ENCODE results near the gene GAS7. TPM values are rescaled to one million over a fixed set of nuclear protein-coding genes. Genes with fewer than 3 reads are reported as not detected.
"Not testable (repeated sequence)": the region's sequence is repeated elsewhere in the genome, so short reads cannot be mapped to it uniquely, and the experiment has no call there.

GAS7 gene
- total RNA-seq, 8 experiments from 2014 or later = 4.1 to 37.7 (median 9.7) TPM

DNA sequence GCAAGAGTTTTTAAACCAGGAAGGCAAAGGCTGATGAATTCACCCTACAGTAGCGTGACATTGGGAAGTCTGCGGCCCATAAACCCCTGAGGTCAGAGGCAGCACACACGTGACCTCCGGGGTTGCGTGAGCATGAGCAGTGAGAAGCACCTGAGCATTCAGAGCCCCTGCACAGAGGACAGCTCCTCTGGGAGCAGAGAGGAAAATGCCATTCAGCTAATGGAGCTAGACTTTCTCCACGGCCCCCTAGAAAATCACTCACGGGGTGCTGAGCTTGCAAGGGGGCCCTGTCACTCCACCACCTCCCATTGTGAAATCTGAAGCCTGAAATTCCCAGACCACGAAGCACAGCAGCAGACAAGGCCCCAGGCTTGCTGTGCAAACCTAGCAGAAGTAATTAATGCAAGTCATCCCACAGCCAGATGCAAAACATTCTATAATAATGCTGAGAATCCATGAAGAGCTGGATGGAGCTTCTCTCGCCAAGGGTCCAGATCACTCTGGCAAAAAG, 178.4 kb downstream of the GAS7 start:
- H3K27ac ChIP-seq = peak overlapping the region; percentile 60 to 62
- ATAC-seq (replicated peaks in 6 of 8) = peak in 7 of 8 experiments; percentile 44 to 77 (median 68)
- in situ Hi-C loops (cut with MboI; ENCODE audit: low pct_unique_long_range_greater_than_20kb in 2 of 9, low sequenced_read_pairs in 9 of 9, unreplicated experiment in 9 of 9) = no loop called here
- no peak overlapping the region for H3K4me3 ChIP-seq
- WGBS, 10 experiments = 0 to 89% (median 39%) methylated on average over 1 to 7 of the region's 9 CpGs; no CpG with 5 or more reads in 2 of the 10 experiments
- H3K4me1 ChIP-seq (replicated peaks in 1 of 2) = peaks cover 24 to 36% of the 10 kb centered on the region in 2 donors

DNA sequence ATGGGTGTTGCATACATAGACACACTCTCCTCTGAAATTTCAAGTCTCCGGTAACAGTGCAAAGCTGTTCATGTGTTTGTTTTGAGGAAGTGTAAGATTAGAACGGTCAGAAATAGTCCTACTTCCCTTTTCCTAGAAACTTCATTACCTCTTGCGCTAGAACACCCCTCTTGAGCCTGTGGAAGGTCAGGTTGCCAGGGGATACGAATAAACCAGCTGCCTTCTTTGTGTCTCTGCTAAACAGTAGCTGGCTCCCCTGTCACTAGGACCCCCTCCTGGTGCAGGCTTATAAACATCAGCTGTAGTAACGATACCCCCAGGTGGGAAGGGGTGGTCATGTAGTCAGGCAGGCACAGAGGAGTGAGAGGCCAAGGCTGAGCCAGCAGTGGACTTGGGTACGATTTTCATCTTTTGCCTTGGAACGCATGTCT, 179.9 kb downstream of the GAS7 start:
- Histone ChIP-seq H3K4me3 (no peak overlapping the region), H3K27ac (no peak overlapping the region), H3K4me1 (replicated peaks in 1 of 2) (peaks cover 24 to 30% of the 10 kb centered on the region in 2 donors)
- in situ Hi-C loops (cut with MboI; ENCODE audit: low pct_unique_long_range_greater_than_20kb in 2 of 9, low sequenced_read_pairs in 9 of 9, unreplicated experiment in 9 of 9) = no loop called here
- peak in 5 of 8 experiments; percentile 30 to 84 (median 65) for ATAC-seq (replicated peaks in 6 of 8)
- 0 to 100% (median 33%) methylated on average over 1 to 4 of the region's 7 CpGs; no CpG with 5 or more reads in 3 of the 10 experiments for WGBS, 10 experiments

DNA sequence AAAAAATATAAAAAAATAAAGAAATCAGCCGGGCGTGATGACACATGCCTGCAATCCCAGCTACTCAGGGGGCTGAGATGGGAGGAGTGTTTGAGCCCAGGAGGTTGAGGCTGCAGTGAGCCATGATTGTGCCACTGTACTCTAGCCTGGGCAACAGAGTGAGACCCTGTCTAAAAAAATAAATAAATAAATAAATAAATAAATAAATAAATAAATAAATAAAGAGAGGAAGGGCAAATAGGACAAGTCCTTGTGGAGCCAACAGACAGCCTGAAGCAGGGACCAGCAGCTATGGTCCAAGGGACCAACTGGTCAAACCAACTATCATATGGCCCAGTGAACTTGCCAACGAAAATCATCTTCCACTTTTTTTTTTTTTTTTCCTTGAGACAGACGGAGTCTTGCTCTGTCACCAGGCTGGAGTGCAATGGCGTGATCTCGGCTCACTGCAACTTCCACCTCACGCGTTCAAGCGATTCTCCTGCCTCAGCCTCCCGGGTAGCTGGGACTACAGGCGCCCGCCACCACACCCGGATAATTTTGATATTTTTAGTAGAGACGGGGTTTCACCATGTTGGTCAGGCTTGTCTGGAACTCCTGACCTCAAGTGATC, 181.3 kb downstream of the GAS7 start:
- H3K4me3 ChIP-seq; H3K27ac ChIP-seq; in situ Hi-C loops (cut with MboI; ENCODE audit: low pct_unique_long_range_greater_than_20kb in 2 of 9, low sequenced_read_pairs in 9 of 9, unreplicated experiment in 9 of 9); ATAC-seq (replicated peaks in 6 of 8): not testable (repeated sequence)
- WGBS, 10 experiments = 84 to 100% (median 99%) methylated on average over 1 to 12 of the region's 14 CpGs
- H3K4me1 ChIP-seq (replicated peaks in 1 of 2) = peaks cover 24 to 30% of the 10 kb centered on the region in 2 donors

DNA sequence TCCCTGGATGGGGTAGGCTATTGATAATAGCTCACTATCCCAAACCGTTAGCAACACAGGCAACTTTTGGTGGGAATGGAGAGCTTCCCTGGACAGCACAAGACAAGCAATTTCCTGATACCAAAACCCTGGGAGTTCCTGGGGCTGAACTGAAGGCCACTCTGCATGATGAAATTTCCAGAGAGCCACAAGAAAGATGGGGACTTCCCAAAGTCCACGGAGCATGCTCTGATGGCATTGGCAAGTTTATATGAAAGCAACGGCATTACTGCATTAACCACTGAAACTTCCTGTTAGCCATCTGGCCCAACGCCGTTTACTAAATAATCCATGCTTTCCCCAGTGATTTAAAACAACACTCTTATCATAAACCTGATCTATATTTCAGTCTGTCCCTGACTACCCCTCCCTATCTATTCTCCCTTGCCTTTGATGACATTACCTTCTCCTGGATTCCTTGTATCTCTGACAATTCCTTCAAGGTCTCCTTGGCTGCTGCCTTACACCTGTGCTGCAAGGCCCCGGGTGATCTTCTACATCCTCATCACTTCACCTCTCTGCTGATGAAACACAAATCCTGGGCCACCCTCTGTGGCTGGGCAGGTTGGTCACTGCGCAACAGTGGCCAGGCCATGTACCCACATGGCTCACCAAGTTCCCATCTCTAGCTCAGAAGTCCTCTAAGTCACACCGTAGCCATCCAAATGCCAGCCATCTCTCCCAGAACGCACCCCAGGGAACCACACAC, 184.9 kb downstream of the GAS7 start:
- H3K4me1 ChIP-seq (replicated peaks in 1 of 2) = peaks cover 5 to 8% of the 10 kb centered on the region in 2 donors
- WGBS, 10 experiments = 17 to 100% (median 85%) methylated on average over 1 to 8 of the region's 9 CpGs; no CpG with 5 or more reads in 2 of the 10 experiments
- in situ Hi-C loops (cut with MboI; ENCODE audit: low pct_unique_long_range_greater_than_20kb in 2 of 9, low sequenced_read_pairs in 9 of 9, unreplicated experiment in 9 of 9) = no loop called here
- H3K27ac ChIP-seq = no peak overlapping the region
- peak in 2 of 8 experiments; percentile 29 to 42 for ATAC-seq (replicated peaks in 6 of 8)
- no peak overlapping the region for H3K4me3 ChIP-seq

DNA sequence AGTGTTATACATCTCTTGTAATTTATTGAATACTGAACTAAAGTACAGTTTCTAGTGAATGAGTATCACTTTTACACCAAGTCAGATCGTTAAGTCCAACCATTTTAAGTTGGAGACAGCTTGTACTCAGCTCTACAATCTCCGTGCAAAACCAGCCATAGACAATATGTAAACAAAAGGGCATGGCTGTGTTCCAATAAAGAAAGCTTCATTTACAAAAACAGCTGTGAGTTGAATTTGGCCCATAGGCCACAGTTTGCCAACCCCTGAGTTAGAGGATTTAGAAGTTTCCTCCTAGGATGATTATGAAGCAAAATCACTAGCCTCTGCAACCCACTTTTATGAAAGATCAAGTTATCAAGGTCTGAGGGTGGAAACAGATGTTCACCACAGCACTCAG, 187.7 kb downstream of the GAS7 start:
- no peaks in the 10 kb centered on the region for H3K4me1 ChIP-seq (replicated peaks in 1 of 2)
- 0 to 81% (median 9%) methylated on average over 1 to 2 of the region's 2 CpGs; no CpG with 5 or more reads in 4 of the 10 experiments for WGBS, 10 experiments
- ATAC-seq (replicated peaks in 6 of 8) = peak in 3 of 8 experiments; percentile 21 to 43 (median 33)
- H3K4me3 ChIP-seq = no peak overlapping the region
- no peak overlapping the region for H3K27ac ChIP-seq
- in situ Hi-C loops (cut with MboI; ENCODE audit: low pct_unique_long_range_greater_than_20kb in 2 of 9, low sequenced_read_pairs in 9 of 9, unreplicated experiment in 9 of 9) = no loop called here

DNA sequence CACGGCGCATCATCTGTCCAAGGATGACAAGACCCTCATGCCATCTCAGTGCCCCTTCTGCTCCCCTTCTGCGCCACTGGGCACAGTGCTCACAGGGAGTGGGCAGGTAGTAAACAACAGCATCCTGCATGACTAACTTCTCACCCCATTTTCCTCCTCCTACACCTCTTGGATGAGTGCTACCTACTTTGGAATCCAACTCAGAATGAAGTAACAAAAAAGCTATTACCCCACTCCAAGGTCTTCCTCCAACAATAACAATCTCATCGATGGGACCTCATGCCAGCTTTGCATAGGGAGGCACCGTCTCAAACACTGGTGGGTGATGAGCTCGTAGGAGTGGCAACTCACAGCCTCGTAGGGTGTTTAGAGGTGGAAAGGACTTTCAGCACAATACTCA, 194.7 kb downstream of the GAS7 start:
- WGBS, 10 experiments = 43 to 82% (median 69%) methylated on average over 1 to 2 of the region's 7 CpGs; no CpG with 5 or more reads in 5 of the 10 experiments
- in situ Hi-C loops (cut with MboI; ENCODE audit: low pct_unique_long_range_greater_than_20kb in 2 of 9, low sequenced_read_pairs in 9 of 9, unreplicated experiment in 9 of 9) = no loop called here
- no peaks in the 10 kb centered on the region for H3K4me1 ChIP-seq (replicated peaks in 1 of 2)
- H3K27ac ChIP-seq = no peak overlapping the region
- H3K4me3 ChIP-seq = no peak overlapping the region
- ATAC-seq (replicated peaks in 6 of 8) = no peak

DNA sequence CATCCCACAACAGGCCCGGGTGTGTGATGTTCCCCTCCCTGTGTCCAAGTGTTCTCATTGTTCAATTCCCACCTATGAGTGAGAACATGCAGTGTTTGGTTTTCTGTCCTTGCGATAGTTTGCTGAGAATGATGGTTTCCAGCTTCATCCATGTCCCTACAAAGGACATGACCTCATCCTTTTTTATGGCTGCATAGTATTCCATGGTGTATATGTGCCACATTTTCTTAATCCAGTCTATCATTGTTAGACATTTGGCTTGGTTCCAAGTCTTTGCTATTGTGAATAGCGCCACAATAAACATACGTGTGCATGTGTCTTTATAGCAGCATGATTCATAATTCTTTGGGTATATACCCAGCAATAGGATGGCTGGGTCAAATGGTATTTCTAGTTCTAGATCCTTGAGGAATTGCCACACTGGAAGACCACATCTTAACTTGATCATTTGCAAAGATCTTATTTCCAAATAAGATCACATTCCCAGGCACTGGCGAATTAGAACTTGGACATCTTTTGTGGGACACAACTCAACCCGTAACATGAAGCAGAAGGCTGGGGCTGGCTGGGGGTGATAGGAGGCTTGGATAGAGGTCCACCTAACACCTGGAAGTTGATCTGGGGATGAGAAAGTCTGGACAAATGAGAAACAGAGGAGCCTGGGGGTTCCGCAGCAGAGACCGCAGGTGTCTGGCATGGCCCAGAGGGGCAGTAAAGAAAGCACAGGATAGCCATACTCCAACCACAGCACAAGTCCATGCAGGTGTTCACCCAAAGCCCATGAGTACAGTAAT, 195.6 kb downstream of the GAS7 start:
- H3K4me1 ChIP-seq (replicated peaks in 1 of 2); H3K4me3 ChIP-seq; in situ Hi-C loops (cut with MboI; ENCODE audit: low pct_unique_long_range_greater_than_20kb in 2 of 9, low sequenced_read_pairs in 9 of 9, unreplicated experiment in 9 of 9); H3K27ac ChIP-seq; ATAC-seq (replicated peaks in 6 of 8): not testable (repeated sequence)
- 93 to 100% (median 100%) methylated on average over 1 to 5 of the region's 8 CpGs; no CpG with 5 or more reads in 4 of the 10 experiments for WGBS, 10 experiments

DNA sequence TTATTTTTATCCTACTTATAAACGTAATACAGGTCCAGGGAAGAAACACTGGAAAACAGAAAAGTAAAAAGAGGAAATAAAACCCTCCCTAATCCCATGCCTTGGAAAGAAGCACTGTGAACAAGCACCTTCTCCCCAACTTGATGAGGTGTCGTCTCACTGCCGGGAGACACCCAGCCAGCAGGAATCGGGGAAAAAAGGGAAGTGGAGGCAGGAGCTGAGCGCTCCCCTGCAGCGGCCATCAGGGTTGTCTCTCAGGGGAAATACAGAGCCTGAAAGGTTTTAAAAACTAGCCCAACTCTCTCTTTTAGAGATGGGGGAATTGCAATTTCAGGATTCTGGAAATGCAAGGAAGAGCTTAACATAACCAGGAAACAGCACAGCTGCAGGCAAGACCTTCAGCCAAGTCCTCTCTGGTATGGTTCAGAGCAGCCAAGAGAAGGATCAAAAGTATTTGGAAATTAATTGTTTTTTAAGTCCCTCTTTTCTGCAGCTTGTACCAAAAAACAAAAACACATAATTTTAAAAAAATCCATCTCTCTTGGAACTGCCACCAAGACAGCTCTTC, 197.0 kb downstream of the GAS7 start:
- in situ Hi-C loops (cut with MboI; ENCODE audit: low pct_unique_long_range_greater_than_20kb in 2 of 9, low sequenced_read_pairs in 9 of 9, unreplicated experiment in 9 of 9) = no loop called here
- Histone ChIP-seq H3K4me3 (no peak overlapping the region), H3K4me1 (replicated peaks in 1 of 2) (no peaks in the 10 kb centered on the region), H3K27ac (no peak overlapping the region)
- peak in 3 of 8 experiments; percentile 20 to 24 (median 22) for ATAC-seq (replicated peaks in 6 of 8)
- 44 to 88% (median 80%) methylated on average over 1 to 6 of the region's 6 CpGs; no CpG with 5 or more reads in 1 of the 10 experiments for WGBS, 10 experiments

DNA sequence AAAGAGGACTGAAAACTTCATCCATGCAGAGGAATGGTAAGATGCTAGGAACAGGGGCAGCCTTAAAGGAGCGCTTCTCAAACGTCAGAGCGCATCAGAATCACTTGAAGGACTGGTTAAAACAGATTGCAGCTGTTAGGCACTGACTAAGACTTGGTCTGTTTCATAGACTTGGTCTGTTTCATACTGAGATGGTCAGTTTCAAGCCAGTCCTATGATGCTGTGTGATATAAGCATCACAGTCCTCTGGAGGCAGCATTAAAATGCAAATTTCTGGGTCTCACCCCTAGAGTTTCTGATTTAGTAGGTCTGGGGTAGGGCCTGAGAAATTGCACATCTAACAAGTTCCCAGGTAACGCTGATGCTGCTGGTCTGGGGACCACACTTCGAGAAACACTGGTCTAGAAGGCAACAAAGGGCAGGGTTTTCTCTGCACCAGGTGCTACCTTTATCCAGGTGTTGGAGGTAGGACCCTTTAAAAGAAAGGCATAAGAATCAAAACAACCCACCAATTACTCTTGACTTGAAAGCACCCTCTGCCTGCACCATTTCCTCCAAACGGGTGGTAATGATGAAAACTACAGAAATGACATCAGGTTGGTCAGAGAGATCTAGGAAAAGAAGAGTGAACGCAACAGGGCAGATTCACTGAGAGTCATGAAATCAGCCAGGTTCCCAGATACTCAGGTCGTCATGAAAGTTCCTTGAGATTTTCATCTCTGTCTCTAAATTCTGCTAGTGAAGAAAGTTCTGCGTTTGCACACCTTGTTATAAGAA, 198.3 kb downstream of the GAS7 start:
- Histone ChIP-seq H3K4me3 (no peak overlapping the region), H3K4me1 (replicated peaks in 1 of 2) (no peaks in the 10 kb centered on the region), H3K27ac (no peak overlapping the region)
- in situ Hi-C loops (cut with MboI; ENCODE audit: low pct_unique_long_range_greater_than_20kb in 2 of 9, low sequenced_read_pairs in 9 of 9, unreplicated experiment in 9 of 9) = loop anchor here in 1 of 9 experiments (25.0 kb wide), 1 partner anchor 112 kb away; no protein-coding TSS in a partner anchor
- WGBS, 10 experiments = 41 to 89% (median 80%) methylated on average over 3 to 8 of the region's 9 CpGs; no CpG with 5 or more reads in 2 of the 10 experiments
- ATAC-seq (replicated peaks in 6 of 8) = no peak

DNA sequence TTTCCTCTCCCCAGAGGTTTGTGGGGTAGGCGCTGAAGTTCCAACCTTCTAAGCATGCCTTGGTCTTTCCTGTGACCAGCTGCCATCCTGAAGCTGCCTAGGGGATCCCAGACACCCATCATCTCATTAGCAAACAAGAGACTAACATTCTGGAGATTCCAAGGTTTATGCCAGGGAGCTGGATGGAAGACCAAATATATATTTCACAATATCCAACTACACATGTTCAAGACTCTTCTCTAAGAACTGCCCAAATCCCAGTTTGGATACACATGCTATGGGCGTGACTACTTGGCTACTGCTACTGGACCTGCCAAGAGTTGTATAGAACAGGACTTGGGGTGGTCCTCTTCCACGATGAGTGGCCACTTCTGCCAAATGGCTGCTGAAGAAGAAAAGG, 200.3 kb downstream of the GAS7 start:
- in situ Hi-C loops (cut with MboI; ENCODE audit: low pct_unique_long_range_greater_than_20kb in 2 of 9, low sequenced_read_pairs in 9 of 9, unreplicated experiment in 9 of 9) = loop anchor here in 1 of 9 experiments (25.0 kb wide), 1 partner anchor 114 kb away; no protein-coding TSS in a partner anchor
- peak in 1 of 8 experiments; percentile 40 for ATAC-seq (replicated peaks in 6 of 8)
- H3K4me3 ChIP-seq = no peak overlapping the region
- WGBS, 10 experiments = 0 to 100% (median 94%) methylated on average over 1 to 3 of the region's 3 CpGs; no CpG with 5 or more reads in 5 of the 10 experiments
- no peaks in the 10 kb centered on the region for H3K4me1 ChIP-seq (replicated peaks in 1 of 2)
- no peak overlapping the region for H3K27ac ChIP-seq

DNA sequence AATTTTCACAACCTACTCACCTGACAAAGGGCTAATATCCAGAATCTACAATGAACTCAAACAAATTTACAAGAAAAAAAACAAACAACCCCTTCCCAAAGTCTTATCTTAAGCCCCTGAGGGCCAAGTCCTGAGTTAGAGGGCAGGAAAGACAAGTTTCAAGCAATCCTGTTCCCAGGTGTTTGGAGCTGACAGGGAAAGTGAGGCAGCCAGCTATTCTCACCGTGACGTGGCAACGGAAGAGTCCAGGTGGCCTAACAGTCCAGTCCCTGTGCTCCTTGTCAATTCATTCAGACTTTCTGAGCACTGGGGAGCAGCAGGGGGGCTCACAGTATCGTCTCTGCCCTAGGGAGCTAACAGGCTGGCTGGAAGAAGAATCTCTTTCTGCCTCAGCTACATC, 203.6 kb downstream of the GAS7 start:
- Histone ChIP-seq H3K27ac (no peak overlapping the region), H3K4me3 (no peak overlapping the region), H3K4me1 (replicated peaks in 1 of 2) (no peaks in the 10 kb centered on the region)
- no peak for ATAC-seq (replicated peaks in 6 of 8)
- 0 to 75% (median 25%) methylated on average over 1 to 4 of the region's 4 CpGs; no CpG with 5 or more reads in 4 of the 10 experiments for WGBS, 10 experiments
- in situ Hi-C loops (cut with MboI; ENCODE audit: low pct_unique_long_range_greater_than_20kb in 2 of 9, low sequenced_read_pairs in 9 of 9, unreplicated experiment in 9 of 9) = loop anchor here in 1 of 9 experiments (25.0 kb wide), 1 partner anchor 118 kb away; no protein-coding TSS in a partner anchor
